GM12872 (cell line): ENCODE results near the gene HID1.

Experiments
- CTCF ChIP-seq: IDR thresholded peaks from 3 replicates; pipeline ENCODE4 v1.5.1; 2011; ENCODE audit warnings: low read depth, mild to moderate bottlenecking, low read length, moderate library complexity; ENCODE audit not compliant: insufficient read depth

Gene HID1

GRCh38 chr17:74920642-74921025 is 51.9 kb downstream of the HID1 start:
- no peak for TF ChIP-seq CTCF

DNA sequence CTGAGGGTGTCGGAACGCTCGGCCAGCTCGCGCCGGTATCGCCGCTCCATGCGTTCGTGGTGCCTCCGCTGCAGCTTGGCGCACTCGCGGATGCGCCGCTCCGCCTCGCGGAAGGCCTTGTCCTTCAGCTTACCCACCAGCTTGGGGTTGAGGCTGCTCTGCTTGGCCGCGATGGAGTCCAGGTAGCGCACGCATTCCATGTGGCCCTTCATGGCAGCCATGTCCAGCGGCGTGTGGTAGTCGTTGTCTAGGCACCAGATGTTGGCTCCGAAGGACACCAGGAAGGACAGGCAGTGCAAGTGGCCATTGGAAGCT is 52.3 kb downstream of the HID1 start:
- TF ChIP-seq CTCF = no peak

DNA sequence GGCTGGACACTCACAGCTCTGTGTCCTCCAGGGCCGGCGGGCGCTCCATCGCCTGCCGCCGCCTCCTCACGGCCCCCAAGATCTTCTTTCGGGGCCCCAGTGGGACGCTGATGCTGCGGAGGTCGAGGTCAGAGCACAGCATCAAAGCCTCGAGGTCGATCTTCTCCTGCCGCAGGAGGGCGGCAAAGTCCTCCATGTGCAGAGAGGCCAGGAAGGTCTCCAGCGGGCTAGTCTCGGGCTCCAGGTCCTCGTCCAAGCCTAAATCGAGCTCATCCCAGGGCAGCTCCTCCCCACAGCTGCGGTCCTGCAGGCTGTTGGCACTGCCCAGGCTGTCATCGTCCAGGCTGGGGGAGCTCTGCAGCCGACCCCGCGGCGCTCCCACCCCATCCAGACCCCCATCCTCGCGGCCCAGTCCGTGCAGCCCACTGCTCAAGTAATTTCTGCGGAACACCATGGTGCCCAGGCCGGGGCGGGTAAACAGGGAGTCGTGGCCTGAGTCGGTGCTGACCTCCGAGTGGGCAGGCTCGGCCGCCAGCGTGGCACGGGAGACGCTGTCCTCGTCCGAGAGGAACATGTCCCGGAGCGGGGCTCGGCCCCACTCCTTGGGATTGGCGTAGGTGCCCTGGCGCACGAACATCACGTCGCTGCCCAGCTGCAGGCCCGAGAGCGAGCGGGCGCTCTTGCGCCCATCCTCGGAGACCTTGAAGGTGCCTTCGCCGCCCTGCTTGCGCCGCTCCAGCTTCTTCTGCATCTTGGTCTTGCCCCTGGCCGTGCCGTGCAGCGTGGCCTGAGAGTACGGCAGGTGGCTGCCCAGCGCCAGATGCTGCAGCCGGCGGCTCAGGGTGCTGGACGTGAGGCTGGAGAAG is 52.9 kb downstream of the HID1 start:
- peak; percentile 44 for TF ChIP-seq CTCF

DNA sequence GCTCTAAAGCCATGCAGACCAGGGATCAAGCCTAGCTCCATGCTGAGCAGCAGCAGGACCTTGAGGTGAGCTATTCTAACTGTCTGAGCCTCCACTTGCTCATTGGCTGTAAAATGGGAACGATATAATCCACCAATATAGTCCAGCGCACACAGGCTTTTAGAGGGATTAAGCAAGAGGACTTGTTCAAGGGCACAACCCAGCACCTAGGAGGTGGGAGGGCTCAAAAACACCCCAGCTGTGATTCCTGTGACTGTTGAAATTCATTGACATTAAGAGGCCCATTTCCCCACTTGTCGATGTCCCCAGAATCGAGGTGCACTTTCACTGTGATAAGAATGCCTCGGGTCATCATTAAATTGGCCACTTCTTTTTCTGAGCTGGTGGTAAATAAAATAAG is 53.7 kb downstream of the HID1 start:
- no peak for TF ChIP-seq CTCF

GRCh38 chr17:74917430-74917829 is 55.1 kb downstream of the HID1 start:
- TF ChIP-seq CTCF = no peak

- TF ChIP-seq CTCF = no peak
These were observed 55.7 kb downstream of the HID1 start for GRCh38 chr17:74916851-74917199.

- TF ChIP-seq CTCF = no peak
These were observed 56.3 kb downstream of the HID1 start for GRCh38 chr17:74916136-74916850.
